CD4-positive, alpha-beta T cell treated with Interleukin-21 for 1 hour (primary cell): ENCODE data around the gene HSFY2.
"Not testable (repeated sequence)": the region's sequence is repeated elsewhere in the genome, so short reads cannot be mapped to it uniquely, and the experiment has no call there.

Experiments
- DNase-seq: peaks from one replicate; pipeline ENCODE4 v3.0.0-alpha.2; 2020

The HSFY2 gene

DNA sequence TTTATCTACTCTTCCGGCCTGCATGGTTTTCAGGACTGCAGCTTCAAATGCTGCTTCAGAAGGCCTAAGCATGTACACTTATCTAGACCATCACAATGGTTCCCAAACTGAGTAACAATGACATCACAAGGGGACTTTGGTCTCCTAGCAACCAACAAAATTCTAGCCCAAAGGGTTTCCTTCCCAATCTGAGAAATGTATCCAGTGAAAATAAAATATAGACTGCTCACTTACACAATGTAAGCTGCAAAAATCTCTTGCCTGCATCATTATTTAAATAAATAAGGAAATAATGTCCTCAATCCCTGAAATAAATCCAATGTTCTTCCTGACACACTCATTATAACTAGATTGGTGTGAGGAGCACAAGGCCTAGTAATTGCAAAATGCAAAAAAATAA is at the start of gene HSFY2:
Gene HSFY2 (minus strand): TSS at position 101 of the 400 bp plus-strand sequence. CDS start 117 bp downstream, outside the sequence.
- DNase-seq = not testable (repeated sequence)

DNA sequence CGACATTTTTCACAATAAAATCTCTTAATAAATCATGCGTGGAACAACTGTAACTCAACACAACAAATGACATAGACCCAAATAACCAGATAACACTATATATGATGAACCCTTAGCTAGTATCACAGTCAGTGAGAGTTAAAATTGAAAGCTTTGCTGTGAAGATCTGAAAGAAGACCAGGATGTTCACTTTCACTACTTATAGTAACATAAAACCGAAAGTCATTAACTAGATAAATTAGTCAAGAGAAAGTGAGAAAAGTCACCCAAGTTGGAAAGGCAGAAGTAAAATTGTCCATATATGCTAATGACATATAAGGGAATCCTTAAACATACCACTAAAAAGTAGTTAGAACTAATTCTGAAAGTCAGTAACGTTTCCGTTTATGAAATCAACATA is 42.2 kb upstream of the HSFY2 start:
- not testable (repeated sequence) for DNase-seq

DNA sequence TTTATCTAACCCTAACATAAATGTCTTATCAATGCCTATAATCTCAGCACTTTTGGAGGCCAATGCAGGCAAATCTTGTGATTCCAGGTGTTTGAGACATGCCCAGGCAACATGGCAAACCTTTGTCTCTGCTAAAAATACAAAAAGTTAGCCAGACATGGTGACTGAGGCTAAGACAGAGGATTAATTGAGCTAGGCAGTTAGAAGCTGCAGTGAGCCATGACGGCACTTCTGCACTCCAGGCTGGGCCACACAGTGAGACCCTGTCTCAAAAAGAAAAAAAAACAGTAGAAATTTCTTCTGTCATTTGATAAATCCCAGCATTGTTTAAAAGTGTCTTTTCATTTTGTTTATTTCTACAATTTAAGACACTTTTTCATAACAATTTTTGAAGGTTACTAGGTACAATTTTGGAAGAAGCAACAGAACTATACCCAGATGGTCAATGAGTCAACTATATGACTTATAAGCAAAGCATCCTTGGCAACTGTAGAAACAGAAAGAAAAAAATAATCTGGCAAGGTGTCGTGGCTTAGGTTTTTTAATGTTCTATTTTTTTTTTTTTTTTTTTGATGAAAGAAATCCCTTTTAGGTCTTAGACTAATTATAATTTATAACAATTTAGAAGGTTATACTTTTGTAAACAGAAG is 15.3 kb upstream of the HSFY2 start:
- not testable (repeated sequence) for DNase-seq

DNA sequence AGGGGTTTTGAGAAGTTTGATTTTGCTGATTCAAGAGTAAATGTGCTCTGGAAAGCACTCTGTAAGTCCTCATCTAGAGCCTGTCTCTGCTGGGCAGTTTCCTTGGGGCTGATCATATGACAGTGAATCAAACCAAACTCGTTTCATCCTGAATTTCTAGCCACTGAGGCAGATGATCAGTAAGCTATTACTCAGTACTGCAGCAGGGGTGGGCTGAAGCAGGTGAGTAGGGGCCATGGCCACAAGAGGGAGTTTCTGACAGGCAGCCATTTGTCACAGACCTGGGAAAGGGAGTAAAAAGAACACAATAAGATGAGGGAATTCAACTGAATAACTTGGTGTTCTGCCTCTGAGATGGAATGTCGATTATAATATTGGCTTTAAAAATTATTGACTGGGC is 19.5 kb downstream of the HSFY2 start:
- DNase-seq = not testable (repeated sequence)

- not testable (repeated sequence) for DNase-seq
Observed at GRCh38 chrY:18753133-18753815, 20.3 kb downstream of the HSFY2 start.

DNA sequence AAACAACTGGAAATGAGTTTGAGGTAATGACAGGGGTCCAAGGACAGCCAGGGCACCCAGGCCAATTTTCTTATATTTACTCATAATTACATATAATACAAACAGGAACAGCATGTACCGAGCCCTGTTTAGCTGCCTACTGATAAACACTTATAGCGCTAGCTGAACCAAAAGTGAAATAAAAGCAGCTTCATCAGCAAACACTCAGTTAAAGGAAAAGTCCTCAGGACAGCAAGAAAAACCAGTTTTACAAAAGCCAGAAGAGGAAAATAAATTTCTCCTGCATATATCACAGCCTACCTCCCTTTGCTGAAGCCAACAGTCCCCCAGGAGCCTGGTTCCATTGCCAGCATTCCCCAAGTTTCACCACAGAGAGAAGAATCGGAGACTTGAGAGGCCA is 49.8 kb downstream of the HSFY2 start:
- DNase-seq = not testable (repeated sequence)
